Measurements from ENCODE around the gene RAB11FIP3.
A peak's percentile ranks its signal among the peaks of the same experiment; 100 is the strongest.

Gene RAB11FIP3

GRCh38 chr16:564690-565418, 139.4 kb downstream of the RAB11FIP3 start:
- no peak overlapping the region; the same call in 1 of the 2 replicates for H3K27ac ChIP-seq
- TF ChIP-seq ZFX (IDR thresholded peaks at IDR 0.05) = no peak
- no peak for TF ChIP-seq CTCF (conservative IDR thresholded peaks at IDR 0.05)

DNA sequence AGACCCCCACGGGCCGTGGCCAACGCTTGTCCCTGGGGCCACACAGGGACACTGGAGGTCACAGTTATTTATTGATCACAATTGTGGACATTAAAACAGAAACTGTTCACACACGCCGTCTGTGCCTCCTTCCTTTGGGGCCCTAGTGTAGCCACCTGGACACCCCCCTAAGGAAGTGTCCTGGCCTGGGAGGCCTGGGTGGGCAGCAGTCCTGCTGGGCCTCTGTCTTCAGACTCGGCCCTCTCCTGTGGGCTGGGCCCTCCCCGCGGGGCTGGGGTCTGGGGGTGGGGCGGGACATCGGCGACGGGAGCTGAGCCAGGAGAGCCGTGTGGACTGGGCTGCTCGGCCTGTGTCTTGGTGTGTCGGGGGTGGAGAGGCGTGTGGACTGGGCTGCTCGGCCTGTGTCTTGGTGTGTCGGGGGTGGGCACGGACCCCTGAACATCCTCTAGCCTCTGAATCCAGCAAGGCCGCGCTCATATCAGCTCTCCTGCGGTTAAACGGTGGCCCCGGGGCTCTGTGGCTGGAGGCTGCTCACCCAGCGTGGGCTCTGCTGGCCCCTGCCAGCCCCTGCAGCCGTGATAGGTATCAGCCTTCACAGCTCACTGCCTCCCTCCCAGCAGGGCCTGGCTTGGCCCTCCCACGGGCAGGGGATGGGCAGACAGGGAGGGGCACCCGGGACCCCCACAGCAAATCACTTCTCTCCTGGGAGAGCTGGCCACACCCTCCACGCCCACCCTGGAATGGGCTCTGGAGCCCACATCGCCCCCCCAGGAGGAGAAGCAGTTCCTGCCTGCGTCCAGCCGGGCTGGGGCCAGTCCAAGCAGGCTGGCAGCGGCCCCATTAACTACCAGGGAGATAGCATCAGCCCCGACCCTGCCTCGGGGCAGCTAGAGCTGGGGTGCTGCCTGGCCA, 140.2 kb downstream of the RAB11FIP3 start:
- H3K27ac ChIP-seq = peak overlapping the region; percentile 40; the same call in 1 of the 2 replicates
- TF ChIP-seq CTCF (conservative IDR thresholded peaks at IDR 0.05) (no peak), ZFX (IDR thresholded peaks at IDR 0.05) (no peak)

DNA sequence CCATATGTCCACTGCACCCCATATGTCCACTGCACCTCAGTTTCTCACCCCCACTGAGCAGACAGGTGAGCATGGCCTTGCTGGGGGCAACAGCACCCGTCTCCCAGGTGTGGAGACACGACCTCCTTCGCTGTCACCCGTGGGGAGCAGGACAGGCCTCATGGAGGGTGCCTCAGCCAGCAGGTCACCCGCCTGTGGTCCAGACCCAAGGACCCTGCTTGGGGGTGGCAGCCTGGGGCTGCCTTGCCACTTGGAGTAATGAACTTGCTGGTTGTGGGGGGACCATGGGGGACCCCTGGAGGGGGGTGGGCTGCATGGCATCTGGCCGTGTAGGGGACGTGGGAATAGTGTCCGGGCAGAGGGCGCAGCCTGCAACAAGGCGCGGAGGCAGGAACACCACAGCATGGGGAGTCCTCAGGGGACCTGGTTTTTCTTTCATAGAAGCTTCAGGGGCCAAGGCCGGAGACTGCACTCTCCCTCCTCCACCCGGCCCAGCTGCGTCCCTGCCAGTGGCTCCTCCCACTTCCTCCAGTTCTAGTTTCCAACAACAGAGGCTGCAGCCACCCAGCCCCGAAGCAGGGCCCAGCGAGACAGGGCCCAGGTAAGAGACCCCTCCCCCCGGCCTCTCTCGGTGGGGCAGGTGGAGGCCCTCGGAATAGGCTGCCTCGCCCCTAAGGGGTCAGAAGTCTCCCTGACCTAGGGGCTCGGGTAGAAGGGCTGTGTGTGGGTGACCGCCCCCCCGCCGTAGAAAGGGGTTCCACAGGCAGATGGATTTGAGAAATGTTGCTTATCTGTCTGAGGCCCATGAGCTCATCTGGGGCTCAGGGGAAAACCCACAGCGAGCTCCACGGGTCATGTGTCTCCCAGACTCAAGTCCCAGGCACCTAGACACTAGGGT, 141.3 kb downstream of the RAB11FIP3 start, which contains the start of gene NHLRC4:
NHLRC4 (plus strand) TSS at position 531 of the 898 bp plus-strand sequence. CDS start 1,043 bp downstream, outside the sequence.
- TF ChIP-seq CTCF (conservative IDR thresholded peaks at IDR 0.05) = no peak
- H3K27ac ChIP-seq = peak within 1 kb of the TSS; percentile 70

- TF ChIP-seq ZFX (IDR thresholded peaks at IDR 0.05) = no peak
- no peak for TF ChIP-seq CTCF (conservative IDR thresholded peaks at IDR 0.05)
- peak overlapping the region; percentile 70; the same call in 1 of the 2 replicates for H3K27ac ChIP-seq
These were observed 142.2 kb downstream of the RAB11FIP3 start for GRCh38 chr16:567373-568256.

DNA sequence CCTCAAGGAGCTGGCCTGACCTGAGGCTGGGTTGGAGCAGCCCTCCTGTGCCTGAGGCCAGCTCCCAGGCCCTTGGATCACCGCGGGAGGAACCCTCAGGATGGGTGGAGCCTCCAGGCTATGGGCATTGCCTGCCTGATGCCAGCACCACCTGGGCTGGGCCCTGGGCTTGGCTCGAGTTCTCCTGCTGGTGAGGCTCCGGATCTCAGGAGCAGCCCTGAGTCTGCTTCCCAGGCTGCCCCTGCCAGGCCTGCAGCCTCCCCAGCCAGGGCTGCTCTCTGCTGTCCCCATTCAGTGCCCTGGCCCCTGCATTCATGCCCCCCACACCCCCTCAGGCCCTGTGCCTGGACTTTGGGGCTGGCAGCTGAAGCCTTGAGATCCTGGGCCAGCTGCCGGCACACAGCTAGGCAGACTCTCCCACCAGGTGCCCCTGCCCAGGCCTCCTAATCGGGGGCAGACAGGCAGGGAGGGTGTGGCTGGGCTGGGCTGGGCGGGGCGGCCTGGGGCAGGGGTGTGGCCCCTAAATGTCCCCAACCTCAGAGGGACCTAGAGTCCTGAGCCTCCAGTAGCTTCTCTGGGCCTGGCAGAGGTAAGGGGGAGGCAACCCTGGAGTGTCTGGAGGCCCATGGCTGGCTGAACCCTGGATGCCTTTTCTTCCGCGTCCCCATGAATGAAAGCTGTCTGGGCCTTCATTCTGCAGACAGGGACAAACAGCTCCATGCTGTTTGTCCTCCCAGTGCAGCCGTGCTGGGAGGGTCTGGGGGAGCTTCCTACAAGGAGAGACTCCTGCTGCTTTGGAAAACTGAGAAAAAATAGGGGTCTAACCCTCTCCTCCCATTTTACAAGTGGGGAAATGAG, 143.2 kb downstream of the RAB11FIP3 start:
- TF ChIP-seq ZFX (IDR thresholded peaks at IDR 0.05) = no peak
- no peak for TF ChIP-seq CTCF (conservative IDR thresholded peaks at IDR 0.05)

More for the DNA sequence above, 143.2 kb downstream of the RAB11FIP3 start:
- peak overlapping the region; percentile 70; the same call in 1 of the 2 replicates for H3K27ac ChIP-seq

Data from C4-2B (cell line).